Left hindlimb (tissue), 1 donor: Measurements from ENCODE around the gene RIBC2.

Experiments
- DNase-seq: peaks from one replicate; pipeline ENCODE4 v3.0.0-alpha.2; 2018

RIBC2 gene

GRCh38 chr22:45475851-45476514 lies 62.5 kb downstream of the RIBC2 start:
- no peak for DNase-seq

- no peak for DNase-seq
Observed at GRCh38 chr22:45476814-45477213, 63.3 kb downstream of the RIBC2 start.

- no peak for DNase-seq
Observed at GRCh38 chr22:45477366-45478107, 64.0 kb downstream of the RIBC2 start.

GRCh38 chr22:45478108-45478771 lies 64.7 kb downstream of the RIBC2 start:
- no peak for DNase-seq

GRCh38 chr22:45480717-45481116 lies 67.2 kb downstream of the RIBC2 start:
- no peak for DNase-seq

GRCh38 chr22:45481661-45482060 lies 68.2 kb downstream of the RIBC2 start:
- no peak for DNase-seq
